Bronchial epithelial cell (primary cell): ENCODE results near the gene EFCAB6. TPM values are rescaled to one million over a fixed set of nuclear protein-coding genes. Genes with fewer than 3 reads are reported as not detected.

Experiments used
- DNase-seq: peaks from one replicate; pipeline ENCODE4 v3.0.0-alpha.2; 2010; ENCODE audit warnings: low read depth
- FAIRE-seq: peaks from 2 replicates; lab custom pipeline; 2011; peaks lifted over from hg19 to GRCh38; lab: Jason Lieb, UNC
- H3K27me3 ChIP-seq: 2 replicates; pipeline ENCODE4 v1.5.1; 2011; ENCODE audit warnings: low read length; ENCODE audit not compliant: control insufficient read depth, insufficient read depth
- H3K36me3 ChIP-seq: 2 replicates; pipeline ENCODE4 v1.5.1; 2011; ENCODE audit warnings: low read length; ENCODE audit not compliant: control insufficient read depth, insufficient read depth
- H3K4me3 ChIP-seq: 2 replicates; pipeline ENCODE4 v1.5.1; 2011; ENCODE audit warnings: mild to moderate bottlenecking, low read depth, low read length, control low read depth
- total RNA-seq: library from RNA; depleted of rRNA; stranded (reverse); fragments of >200 nt; gene quantifications from 2 replicates; pipeline ENCODE4 v1.2.1, GENCODE V29; 2014
- TF ChIP-seq, protein P1 (sequence below): IDR thresholded peaks from 2 replicates; pipeline ENCODE4 v1.5.1; 2011; ENCODE audit warnings: mild to moderate bottlenecking, moderate library complexity, low read length, control low read depth, inconsistent platforms; ENCODE audit not compliant: insufficient read depth, severe bottlenecking

The EFCAB6 gene
- total RNA-seq, 1 donor from 2014 or later: 0.26 TPM

DNA sequence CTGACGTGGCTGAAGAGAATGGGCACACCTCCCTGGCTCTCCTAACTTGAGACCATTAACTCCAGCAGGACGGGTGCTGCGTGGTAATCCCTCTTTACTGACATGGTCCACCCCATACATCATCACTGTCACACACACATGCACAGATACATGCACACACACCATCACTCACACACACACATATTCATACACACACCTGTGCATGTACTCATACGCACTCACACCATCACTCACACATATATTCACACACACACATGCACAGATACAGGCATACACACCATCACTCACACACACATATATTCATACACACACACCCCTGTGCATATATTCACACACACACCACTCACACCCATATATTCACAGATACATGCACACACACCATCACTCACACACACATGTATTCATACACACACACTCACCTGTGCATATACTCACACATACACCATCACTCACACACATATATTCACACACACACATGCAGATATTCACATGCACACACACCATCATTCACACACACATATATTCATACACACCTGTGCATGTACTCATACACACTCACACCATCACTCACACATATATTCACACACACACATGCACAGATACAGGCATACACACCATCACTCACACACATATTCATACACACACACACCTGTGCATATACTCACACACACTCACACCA lies 74.8 kb downstream of the EFCAB6 start:
- no peaks in the 10 kb centered on the region for H3K36me3 ChIP-seq
- TF ChIP-seq, protein P1, sequence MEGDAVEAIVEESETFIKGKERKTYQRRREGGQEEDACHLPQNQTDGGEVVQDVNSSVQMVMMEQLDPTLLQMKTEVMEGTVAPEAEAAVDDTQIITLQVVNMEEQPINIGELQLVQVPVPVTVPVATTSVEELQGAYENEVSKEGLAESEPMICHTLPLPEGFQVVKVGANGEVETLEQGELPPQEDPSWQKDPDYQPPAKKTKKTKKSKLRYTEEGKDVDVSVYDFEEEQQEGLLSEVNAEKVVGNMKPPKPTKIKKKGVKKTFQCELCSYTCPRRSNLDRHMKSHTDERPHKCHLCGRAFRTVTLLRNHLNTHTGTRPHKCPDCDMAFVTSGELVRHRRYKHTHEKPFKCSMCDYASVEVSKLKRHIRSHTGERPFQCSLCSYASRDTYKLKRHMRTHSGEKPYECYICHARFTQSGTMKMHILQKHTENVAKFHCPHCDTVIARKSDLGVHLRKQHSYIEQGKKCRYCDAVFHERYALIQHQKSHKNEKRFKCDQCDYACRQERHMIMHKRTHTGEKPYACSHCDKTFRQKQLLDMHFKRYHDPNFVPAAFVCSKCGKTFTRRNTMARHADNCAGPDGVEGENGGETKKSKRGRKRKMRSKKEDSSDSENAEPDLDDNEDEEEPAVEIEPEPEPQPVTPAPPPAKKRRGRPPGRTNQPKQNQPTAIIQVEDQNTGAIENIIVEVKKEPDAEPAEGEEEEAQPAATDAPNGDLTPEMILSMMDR: no peak
- FAIRE-seq: peak; percentile 70
- no peak for DNase-seq
- no peak overlapping the region for H3K4me3 ChIP-seq
- H3K27me3 ChIP-seq: no peaks in the 10 kb centered on the region

DNA sequence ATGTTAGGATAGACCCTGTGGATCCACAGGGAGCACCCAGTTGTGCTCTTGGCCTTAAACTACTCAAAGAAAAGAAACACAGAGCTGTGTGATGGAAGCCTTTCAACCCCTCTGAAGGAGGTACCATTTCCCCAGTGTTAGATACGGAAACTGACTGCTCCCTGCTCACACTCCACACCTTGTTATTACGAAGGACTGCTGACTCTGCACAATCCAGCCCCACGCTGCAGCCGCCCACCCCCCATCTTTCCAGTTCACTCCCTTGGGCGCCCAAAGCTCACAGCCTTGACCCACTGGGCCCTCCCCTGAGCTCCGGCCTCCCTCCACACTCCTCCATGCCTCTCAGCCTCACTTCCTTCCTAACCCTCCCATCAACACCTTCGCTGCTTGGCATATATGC lies 75.5 kb downstream of the EFCAB6 start:
- FAIRE-seq (no peak), DNase-seq (no peak)
- H3K4me3 ChIP-seq: no peak overlapping the region
- H3K36me3 ChIP-seq: no peaks in the 10 kb centered on the region
- TF ChIP-seq, protein P1: no peak
- H3K27me3 ChIP-seq: no peaks in the 10 kb centered on the region

DNA sequence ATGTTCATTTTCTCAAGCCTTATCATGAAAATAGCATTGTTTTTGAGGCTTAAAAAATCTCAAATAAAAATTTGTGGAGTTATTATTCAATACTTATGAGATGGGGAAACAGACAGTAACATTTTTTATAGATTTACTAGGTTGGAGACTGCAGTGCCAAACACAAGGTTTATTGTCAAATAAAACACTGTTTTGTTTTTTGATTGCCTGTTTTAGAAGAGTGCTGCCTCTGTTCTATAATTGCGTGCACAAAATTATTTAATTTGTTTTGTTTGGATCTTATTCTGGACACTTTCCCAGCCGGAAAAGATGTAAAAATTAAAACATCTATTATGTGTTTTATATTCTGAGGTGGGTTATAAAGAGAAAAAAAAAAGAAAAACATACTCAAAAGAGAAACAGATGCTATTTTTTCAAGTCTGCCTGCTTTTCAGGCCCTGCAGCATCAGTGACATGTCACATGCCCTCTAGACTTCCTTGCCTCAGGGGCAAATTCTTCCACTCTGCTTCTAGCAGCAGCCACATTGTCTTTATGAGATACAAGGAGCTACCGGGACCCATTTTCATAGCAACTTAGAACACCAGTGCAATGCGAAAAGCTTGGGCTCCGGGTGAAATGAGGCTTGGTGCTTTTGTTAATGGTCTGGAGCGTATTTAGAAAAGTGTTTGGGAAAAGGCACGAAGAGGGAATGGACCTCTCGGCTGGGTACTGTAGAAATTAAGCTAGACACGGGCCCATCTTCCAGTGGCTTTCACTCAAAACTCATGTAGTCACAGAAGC lies 77.5 kb downstream of the EFCAB6 start:
- H3K4me3 ChIP-seq: no peak overlapping the region
- peaks cover 2% of the 10 kb centered on the region for H3K27me3 ChIP-seq
- no peak for DNase-seq
- H3K36me3 ChIP-seq: no peaks in the 10 kb centered on the region
- TF ChIP-seq, protein P1: no peak
- FAIRE-seq: no peak

DNA sequence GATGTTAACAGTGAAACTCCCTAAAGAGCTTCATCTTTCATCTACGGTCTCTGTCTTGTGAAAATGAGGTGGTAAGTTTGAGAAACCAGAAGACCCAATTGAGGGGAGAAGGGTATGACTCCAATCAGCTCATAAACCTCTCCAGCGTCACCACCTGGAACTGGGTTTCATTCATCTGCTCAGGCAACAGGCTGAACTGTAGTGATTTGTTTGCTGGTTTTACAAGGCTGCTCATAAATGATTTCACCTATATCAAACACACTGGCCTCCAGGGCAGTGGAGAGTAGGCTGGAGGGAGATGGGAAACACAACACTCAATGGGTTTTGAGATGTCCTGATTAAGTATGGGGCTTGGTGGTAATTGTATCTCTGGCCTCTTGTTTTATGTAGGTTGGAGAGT lies 79.0 kb downstream of the EFCAB6 start:
- DNase-seq (no peak), FAIRE-seq (no peak)
- TF ChIP-seq, protein P1: no peak
- no peaks in the 10 kb centered on the region for H3K36me3 ChIP-seq
- peaks cover 4% of the 10 kb centered on the region for H3K27me3 ChIP-seq
- H3K4me3 ChIP-seq: no peak overlapping the region

DNA sequence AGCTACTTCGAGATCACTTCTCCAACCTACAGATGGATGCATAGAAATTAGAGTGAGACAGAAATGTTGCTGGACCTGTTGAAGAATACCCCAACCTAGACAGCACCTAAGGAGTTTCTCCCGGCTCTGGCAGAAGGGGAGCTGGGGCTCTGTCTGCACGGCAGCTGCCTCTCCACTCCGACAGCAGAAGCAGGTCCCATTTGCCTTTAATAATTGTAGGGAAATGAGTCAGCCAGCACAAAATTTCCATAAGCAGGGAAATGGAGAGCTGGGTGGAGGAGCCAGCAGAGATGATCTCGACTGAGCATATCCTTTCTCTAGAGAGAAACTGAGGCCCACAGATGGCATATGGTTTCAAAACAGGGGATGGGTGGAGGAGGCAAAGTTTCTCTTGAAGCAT lies 80.1 kb downstream of the EFCAB6 start:
- Histone ChIP-seq H3K36me3 (no peaks in the 10 kb centered on the region), H3K4me3 (no peak overlapping the region), H3K27me3 (peaks cover 4% of the 10 kb centered on the region)
- no peak for DNase-seq
- FAIRE-seq: no peak
- TF ChIP-seq, protein P1: no peak
